Stromal cell of bone marrow (primary cell): Measurements from ENCODE around the gene PHLDA1.
"Not testable (repeated sequence)": the region's sequence is repeated elsewhere in the genome, so short reads cannot be mapped to it uniquely, and the experiment has no call there.

ENCODE experiments used
- DNase-seq: peaks from one replicate; pipeline ENCODE4 v3.0.0-alpha.2; 2012; ENCODE audit warnings: low read depth

PHLDA1 gene

DNA sequence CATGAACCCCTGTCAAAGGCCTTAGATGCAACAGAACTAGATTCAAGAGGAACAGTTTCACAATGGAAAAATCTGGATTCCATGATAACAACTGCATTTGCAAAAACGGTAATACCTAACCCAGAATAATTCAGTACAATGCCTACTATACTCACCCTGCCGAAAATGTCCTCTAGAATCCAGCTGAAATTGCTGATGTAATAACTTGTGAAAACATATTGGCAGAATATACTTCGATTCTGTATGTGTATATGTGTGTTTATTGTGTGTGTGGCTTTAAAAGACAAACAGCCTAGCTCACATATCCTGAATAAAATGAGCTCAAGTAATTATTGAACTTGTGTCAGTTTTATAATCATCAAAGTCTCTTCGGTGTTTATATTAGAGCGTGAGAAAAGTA is 46.0 kb downstream of the PHLDA1 start:
- no peak for DNase-seq

- no peak for DNase-seq
Observed at GRCh38 chr12:75984577-75985182, 46.9 kb downstream of the PHLDA1 start.

GRCh38 chr12:75983851-75984250 is 47.7 kb downstream of the PHLDA1 start:
- DNase-seq = not testable (repeated sequence)

GRCh38 chr12:75982979-75983660 is 48.5 kb downstream of the PHLDA1 start:
- no peak for DNase-seq

DNA sequence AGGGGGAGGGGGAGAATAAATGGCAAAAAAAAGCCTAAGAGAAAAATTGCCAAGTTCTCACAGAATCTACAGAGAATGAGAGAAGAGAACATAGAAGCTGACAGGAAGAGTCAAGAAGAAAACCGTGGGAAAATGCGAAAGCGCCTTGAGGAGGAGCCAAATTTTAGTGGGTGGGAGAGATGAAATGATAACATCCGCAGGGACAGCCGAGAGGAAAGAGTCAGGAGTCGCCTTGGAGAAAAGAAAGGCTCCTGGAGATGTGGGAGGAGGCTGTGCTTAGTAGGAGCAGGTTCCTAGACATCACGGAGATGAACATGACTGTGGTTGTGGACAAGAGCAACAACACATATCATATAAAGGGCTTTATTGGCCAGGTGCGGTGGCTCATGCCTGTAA is 49.4 kb downstream of the PHLDA1 start:
- no peak for DNase-seq

- no peak for DNase-seq
Observed at GRCh38 chr12:75981247-75982168, 50.1 kb downstream of the PHLDA1 start.

DNA sequence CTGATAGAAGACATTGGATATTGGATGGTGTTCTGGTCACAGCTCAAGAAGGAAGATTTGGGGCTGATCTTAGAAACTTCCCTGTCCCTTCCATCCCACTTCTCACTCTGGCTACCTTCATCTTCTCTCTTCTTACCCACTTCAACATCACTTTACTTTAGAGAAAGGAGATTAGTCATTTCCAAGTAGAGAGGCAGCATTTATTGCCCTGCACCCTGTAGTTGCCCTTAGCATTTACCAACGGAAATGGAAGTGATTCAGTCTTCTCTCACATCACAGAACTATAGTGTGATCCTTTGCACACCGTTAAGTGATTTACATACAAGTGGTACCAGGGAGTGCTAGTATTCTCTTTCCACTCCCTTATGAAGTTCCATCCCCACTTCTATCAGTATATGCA is 52.4 kb downstream of the PHLDA1 start:
- DNase-seq = no peak

GRCh38 chr12:75978677-75979076 is 52.9 kb downstream of the PHLDA1 start:
- DNase-seq = no peak

- DNase-seq = peak; percentile 100
Observed at GRCh38 chr12:75977952-75978671, 53.5 kb downstream of the PHLDA1 start.

DNA sequence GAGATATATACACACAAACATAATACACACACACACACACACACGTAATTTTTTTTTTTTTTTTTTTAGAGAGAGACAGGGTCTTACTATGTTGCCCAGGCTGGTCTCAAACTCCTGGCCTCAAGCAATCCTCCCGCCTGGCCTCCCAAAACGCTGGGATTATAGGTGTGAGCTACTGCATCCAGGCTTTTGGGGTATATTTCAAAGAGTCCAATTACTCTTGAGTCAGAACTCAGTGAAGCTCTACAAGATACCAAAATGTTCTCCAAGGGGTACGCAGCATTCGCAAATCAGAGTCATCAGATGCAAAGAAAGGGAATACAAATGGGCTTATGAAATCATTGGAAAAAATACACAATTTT is 54.0 kb downstream of the PHLDA1 start:
- no peak for DNase-seq

GRCh38 chr12:75976913-75977312 is 54.7 kb downstream of the PHLDA1 start:
- DNase-seq = no peak

DNA sequence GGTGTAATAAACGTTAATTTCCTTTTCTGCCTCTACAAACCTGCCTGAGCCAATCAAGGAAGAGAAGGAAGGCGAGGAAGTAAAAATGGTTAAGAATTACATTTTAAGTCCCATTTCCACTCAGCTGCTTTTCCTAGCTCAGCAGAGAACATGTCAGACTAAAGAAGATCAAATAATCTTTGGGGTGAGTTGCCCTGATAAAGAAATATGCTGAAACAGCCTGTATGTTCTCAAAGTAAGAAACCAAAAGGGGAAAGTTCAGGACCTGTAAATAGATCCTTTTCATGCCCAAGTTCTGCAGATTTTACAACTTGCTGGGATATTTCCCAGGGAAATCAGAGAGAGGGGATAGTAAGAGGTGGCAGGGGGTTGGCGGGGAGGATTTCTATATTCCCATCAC is 55.5 kb downstream of the PHLDA1 start:
- DNase-seq = no peak

- DNase-seq = no peak
Observed at GRCh38 chr12:75975702-75976101, 55.9 kb downstream of the PHLDA1 start.
